Measurements from ENCODE around the gene STAU1. TPM values are rescaled to one million over a fixed set of nuclear protein-coding genes. Genes with fewer than 3 reads are reported as not detected.
"Not testable (repeated sequence)": the region's sequence is repeated elsewhere in the genome, so short reads cannot be mapped to it uniquely, and the experiment has no call there.

Gene STAU1
- 46.2 and 57.7 TPM in 2 replicates for total RNA-seq (2014; rRNA removed; shearing (Covaris generic))

GRCh38 chr20:49187851-49188641 is at the start of gene STAU1:
STAU1 (minus strand) TSS chr20:49188334; CDS start chr20:49166201, 22,133 bp downstream.
- DNase-seq (ENCODE audit: low spot score), result peak; percentile 95
- in situ Hi-C loops (cut with HindIII; ENCODE audit: low sequenced_read_pairs), result loop anchor here (10.0 kb wide), 1 partner anchor 53 kb away; no protein-coding TSS in a partner anchor

GRCh38 chr20:49237531-49237930 is 49.4 kb upstream of the STAU1 start:
- in situ Hi-C loops (cut with HindIII; ENCODE audit: low sequenced_read_pairs), result no loop called here
- DNase-seq (ENCODE audit: low spot score), result no peak

DNA sequence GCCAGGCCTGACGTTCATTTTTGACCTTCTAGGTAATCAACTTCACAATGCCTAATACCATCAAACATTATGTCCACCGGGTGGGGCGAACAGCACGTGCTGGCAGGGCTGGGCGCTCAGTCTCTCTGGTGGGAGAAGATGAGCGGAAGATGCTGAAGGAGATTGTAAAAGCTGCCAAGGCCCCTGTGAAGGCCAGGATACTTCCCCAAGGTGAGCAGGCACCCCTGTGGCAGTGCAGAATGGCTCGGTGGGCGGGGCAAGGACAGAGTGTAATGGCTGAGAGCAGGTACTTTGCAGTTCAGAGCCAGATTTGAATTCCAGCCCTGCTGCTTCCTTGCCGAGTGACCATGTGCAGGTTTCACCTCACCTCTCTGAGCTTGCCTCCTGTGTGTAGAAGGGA is 48.2 kb upstream of the STAU1 start:
- in situ Hi-C loops (cut with HindIII; ENCODE audit: low sequenced_read_pairs), result no loop called here
- no peak for DNase-seq (ENCODE audit: low spot score)

- in situ Hi-C loops (cut with HindIII; ENCODE audit: low sequenced_read_pairs), result no loop called here
These were observed 46.7 kb upstream of the STAU1 start for GRCh38 chr20:49234831-49235230.

DNA sequence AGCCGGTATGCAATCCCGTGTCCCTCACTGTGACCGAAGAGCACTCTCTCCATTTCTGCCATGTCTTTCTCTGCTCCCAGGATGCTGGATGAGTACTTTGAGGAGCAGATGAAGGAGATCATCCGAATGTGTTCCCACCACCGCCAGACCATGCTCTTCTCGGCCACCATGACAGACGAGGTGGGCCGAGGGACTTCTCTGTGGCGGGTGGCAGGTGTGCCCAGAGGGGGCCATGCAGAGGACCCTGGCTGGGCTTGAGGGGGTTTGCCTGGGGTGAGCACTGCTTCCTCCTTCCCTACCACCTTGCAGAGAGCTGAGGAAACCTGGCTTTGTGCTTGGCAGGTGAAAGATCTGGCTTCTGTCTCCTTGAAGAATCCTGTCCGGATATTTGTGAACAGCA is 45.1 kb upstream of the STAU1 start:
- no peak for DNase-seq (ENCODE audit: low spot score)
- in situ Hi-C loops (cut with HindIII; ENCODE audit: low sequenced_read_pairs), result no loop called here

More at GRCh38 chr20:49234831-49235230, 46.7 kb upstream of the STAU1 start:
- DNase-seq (ENCODE audit: low spot score), result no peak

GRCh38 chr20:49231471-49231870 is 43.3 kb upstream of the STAU1 start:
- no peak for DNase-seq (ENCODE audit: low spot score)
- in situ Hi-C loops (cut with HindIII; ENCODE audit: low sequenced_read_pairs), result no loop called here

GRCh38 chr20:49230561-49231133 is 42.5 kb upstream of the STAU1 start:
- in situ Hi-C loops (cut with HindIII; ENCODE audit: low sequenced_read_pairs), result no loop called here
- DNase-seq (ENCODE audit: low spot score), result peak; percentile 80

- in situ Hi-C loops (cut with HindIII; ENCODE audit: low sequenced_read_pairs), result no loop called here
- DNase-seq (ENCODE audit: low spot score), result peak; percentile 22
These were observed 41.9 kb upstream of the STAU1 start for GRCh38 chr20:49230021-49230420.

GRCh38 chr20:49229381-49229780 is 41.2 kb upstream of the STAU1 start:
- in situ Hi-C loops (cut with HindIII; ENCODE audit: low sequenced_read_pairs), result no loop called here
- DNase-seq (ENCODE audit: low spot score), result no peak

- peak; percentile 75 for DNase-seq (ENCODE audit: low spot score)
- in situ Hi-C loops (cut with HindIII; ENCODE audit: low sequenced_read_pairs), result no loop called here
These were observed 40.5 kb upstream of the STAU1 start for GRCh38 chr20:49228676-49229075.

- in situ Hi-C loops (cut with HindIII; ENCODE audit: low sequenced_read_pairs), result no loop called here
- no peak for DNase-seq (ENCODE audit: low spot score)
These were observed 37.8 kb upstream of the STAU1 start for GRCh38 chr20:49225896-49226295.

DNA sequence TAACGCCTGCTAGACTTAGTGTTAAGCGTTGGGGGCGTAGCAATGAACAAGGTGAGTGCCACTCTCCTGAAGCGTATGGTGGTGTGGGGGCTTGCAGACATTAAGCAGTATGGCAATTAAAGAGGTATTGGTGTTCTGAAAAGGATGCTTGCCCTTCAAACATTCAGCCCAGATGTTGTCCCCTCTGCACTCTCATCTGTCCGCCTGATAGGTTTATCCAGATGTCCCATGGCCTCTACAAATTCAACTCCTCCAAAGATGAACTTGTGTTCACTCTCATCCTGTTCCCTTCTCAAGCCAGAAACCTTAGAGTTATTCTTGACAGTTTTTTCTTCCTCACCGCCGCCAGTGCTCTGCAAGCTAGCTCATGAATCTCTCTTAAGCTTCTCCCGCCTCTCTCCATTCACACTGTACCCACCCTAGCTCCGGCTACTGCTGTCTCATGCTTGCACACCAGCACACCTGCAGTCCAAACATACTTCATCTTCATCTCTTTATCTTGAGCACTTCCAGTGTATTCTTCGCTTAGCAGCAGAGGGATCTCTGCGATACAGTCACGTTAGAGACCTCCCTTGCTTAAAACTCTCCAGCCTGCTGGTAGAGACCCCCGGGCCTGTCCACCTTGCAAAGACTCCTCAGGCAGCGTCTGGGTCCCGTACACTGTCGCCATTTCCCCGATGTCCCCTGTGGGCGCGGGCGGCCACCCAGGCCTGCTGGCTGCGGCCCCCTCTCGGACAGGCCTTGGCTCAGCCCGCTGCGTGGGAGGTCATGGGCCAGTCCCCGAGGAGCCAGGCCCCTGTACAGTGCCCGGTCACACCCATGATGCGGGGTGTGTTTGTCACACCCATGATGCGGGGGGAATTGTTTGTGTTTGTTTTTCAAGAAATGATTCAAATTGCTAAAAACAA is 32.0 kb upstream of the STAU1 start:
- in situ Hi-C loops (cut with HindIII; ENCODE audit: low sequenced_read_pairs), result no loop called here
- DNase-seq (ENCODE audit: low spot score), result no peak

- in situ Hi-C loops (cut with HindIII; ENCODE audit: low sequenced_read_pairs), result no loop called here
- peak; percentile 99 for DNase-seq (ENCODE audit: low spot score)
These were observed 31.2 kb upstream of the STAU1 start, which contains the start of gene DDX27 for GRCh38 chr20:49219091-49219923. DDX27 (plus strand) TSS chr20:49219416; CDS start chr20:49219449, 33 bp downstream.

DNA sequence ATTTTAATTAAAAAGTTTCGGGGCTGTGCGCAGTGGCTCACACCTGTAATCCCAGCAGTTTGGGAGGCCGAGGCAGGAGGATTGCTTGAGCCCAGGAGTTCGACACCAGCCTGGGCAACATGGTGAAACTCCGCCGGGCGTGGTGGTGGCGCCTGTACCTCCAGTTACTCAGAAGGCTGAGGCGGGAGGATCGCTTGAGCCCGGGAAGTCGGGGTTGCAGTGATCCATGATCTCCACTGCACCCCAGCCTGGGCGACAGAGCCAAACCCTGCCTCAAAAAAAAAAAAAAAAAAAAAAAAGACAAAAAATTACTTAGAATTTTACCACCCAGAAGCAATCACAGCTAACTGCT is 30.6 kb upstream of the STAU1 start:
- DNase-seq (ENCODE audit: low spot score); in situ Hi-C loops (cut with HindIII; ENCODE audit: low sequenced_read_pairs): not testable (repeated sequence)

DNA sequence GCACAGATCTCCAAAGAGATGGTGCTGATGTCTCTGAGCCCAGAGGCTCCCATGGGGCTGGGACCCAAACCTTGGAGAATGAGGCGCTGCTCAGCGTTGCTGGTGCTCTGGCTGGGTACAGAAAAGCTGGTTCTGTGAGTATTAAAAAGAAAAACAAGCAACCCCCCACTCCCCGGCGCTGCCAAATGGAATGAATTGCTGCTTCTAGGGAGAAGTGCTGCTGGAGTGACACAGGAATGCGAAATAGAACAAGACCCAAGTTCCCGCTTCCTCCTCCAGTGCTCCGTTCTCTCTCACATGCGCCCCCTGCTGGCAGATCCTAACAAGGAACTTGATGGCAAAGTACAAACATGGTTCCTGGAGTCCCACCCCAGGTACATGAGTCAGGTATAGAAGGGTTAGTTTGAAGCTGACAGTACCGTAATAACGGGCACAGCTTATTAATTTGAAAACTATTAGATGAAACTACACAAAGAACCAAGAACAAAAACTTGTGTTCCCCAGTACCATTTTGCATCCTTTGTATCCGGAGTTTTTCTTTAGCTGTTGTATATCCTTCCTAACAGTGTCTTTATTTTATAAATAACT is 29.0 kb upstream of the STAU1 start:
- in situ Hi-C loops (cut with HindIII; ENCODE audit: low sequenced_read_pairs), result no loop called here
- peak; percentile 93 for DNase-seq (ENCODE audit: low spot score)

DNA sequence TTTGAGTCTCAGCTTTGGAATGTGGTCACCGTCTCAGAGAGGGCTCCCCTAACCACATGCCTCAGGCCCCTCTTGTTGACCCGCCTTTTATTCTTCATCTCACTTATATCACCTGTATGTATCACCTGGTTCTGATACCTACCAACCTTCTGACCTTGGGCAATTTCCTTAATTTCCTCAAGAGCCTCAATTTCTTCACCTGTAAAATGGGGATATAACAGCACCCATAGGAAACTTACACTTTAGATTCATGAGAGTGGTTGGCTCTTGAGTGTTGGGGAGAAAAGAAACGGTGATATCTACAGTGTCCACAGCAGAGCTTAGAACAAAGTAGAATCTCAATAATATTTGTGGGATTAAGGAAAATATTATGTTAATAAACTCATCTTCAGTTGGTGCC is 27.1 kb upstream of the STAU1 start:
- DNase-seq (ENCODE audit: low spot score), result no peak
- in situ Hi-C loops (cut with HindIII; ENCODE audit: low sequenced_read_pairs), result no loop called here

DNA sequence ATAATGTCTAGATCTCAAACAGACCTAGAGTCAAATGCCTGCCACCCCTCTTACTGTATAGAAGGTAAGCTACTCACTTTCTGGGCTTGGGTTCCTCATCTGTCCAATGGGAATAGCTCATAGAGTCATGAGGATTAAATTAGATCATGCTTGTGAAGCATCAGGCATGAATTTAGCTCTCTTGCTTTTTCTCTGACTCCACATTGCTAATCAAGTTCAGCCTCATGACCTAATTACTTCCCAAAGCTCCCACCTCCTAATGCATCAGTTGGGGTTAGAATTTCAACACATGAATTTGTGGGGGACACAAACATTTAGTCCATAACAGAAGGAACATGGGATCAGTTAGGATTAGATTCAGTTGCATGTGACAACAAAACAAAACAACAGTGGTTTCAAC is 26.4 kb upstream of the STAU1 start:
- no peak for DNase-seq (ENCODE audit: low spot score)
- in situ Hi-C loops (cut with HindIII; ENCODE audit: low sequenced_read_pairs), result no loop called here

DNA sequence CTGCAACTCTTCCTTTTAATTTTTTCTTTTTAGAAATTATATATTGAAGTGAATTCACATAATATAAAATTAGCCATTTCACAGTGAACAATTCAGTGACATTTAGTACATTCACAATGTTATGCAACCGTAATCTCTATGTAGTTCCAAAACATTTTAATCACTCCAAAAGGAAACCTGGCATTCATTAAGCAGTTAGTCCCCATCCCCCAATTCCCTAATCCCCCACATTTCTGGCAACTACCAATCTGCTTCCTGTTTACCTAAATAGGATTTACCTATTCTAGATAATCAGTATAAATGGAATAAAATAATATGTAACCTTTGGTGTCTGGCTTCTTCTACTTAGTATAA is 22.6 kb upstream of the STAU1 start:
- in situ Hi-C loops (cut with HindIII; ENCODE audit: low sequenced_read_pairs), result no loop called here
- DNase-seq (ENCODE audit: low spot score), result no peak

Data from G401 (cell line).